ENCODE results near the gene PPIA. TPM values are rescaled to one million over a fixed set of nuclear protein-coding genes. Genes with fewer than 3 reads are reported as not detected.
"Not testable (repeated sequence)": the region's sequence is repeated elsewhere in the genome, so short reads cannot be mapped to it uniquely, and the experiment has no call there.

PPIA gene
- polyA plus RNA-seq, 3 donors = 1,614 to 2,276 (median 2,037) TPM

DNA sequence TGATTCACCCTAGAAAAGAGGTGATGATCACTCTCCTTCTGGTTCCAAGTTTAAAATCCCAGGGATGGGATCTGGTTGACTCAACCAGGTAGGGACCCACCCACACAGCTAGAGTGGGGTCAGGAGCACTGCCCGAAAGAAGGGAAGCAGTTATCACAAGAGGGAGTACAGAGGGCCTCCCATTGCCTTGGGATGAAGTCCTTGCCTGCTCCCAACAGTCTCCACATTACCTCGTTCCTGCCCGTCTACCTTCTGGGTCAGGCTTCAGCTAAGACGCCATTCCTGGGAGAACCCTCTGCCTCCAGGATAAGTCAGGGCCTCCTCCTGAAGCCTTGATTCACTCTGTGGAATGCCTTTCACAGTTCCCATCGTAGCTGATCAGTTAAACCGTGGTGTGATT, 24.0 kb upstream of the PPIA start:
- no peaks in the 10 kb centered on the region for H3K27me3 ChIP-seq (ENCODE audit: control insufficient read depth in 2 of 2, insufficient read depth in 2 of 2, low read length in 2 of 2)
- Mint-ChIP-seq H3K27ac (no peak overlapping the region), H3K36me3 (peaks cover 6 to 9% of the 10 kb centered on the region in 2 donors), H3K4me3 (no peak overlapping the region), H3K9me3 (peaks cover 0 to 2% (median 0%) of the 10 kb centered on the region in 7 donors), H3K4me1 (peaks cover 40% of the 10 kb centered on the region), H3K27me3 (ENCODE audit: low read depth in 3 of 3) (peaks cover 10 to 16% (median 10%) of the 10 kb centered on the region in 3 donors)
- no peak overlapping the region for H2AFZ ChIP-seq (ENCODE audit: insufficient read depth, low read depth, low read length, poor library complexity, severe bottlenecking)
- H3K27ac ChIP-seq (ENCODE audit: low read depth in 1 of 2, low read length in 2 of 2) = no peak overlapping the region
- TF ChIP-seq, protein P1, sequence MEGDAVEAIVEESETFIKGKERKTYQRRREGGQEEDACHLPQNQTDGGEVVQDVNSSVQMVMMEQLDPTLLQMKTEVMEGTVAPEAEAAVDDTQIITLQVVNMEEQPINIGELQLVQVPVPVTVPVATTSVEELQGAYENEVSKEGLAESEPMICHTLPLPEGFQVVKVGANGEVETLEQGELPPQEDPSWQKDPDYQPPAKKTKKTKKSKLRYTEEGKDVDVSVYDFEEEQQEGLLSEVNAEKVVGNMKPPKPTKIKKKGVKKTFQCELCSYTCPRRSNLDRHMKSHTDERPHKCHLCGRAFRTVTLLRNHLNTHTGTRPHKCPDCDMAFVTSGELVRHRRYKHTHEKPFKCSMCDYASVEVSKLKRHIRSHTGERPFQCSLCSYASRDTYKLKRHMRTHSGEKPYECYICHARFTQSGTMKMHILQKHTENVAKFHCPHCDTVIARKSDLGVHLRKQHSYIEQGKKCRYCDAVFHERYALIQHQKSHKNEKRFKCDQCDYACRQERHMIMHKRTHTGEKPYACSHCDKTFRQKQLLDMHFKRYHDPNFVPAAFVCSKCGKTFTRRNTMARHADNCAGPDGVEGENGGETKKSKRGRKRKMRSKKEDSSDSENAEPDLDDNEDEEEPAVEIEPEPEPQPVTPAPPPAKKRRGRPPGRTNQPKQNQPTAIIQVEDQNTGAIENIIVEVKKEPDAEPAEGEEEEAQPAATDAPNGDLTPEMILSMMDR (IDR thresholded peaks at IDR 0.05) = no peak
- DNase-seq = no peak
- H3K79me2 ChIP-seq (ENCODE audit: insufficient read depth, low read length) = no peaks in the 10 kb centered on the region
- H3K36me3 ChIP-seq (replicated peaks in 1 of 2; ENCODE audit: control insufficient read depth in 1 of 2, insufficient read depth in 2 of 2, low read length in 2 of 2) = peaks cover 4 to 7% of the 10 kb centered on the region in 2 donors
- H3K9me3 ChIP-seq (replicated peaks in 1 of 2; ENCODE audit: control insufficient read depth in 1 of 2, insufficient read depth in 1 of 2, low read length in 2 of 2) = no peaks in the 10 kb centered on the region
- intact Hi-C loops (cut with micrococcal nuclease) = no loop called here
- no peak overlapping the region for H3K9ac ChIP-seq (ENCODE audit: insufficient read depth, low read length, poor library complexity, severe bottlenecking)
- WGBS (ENCODE audit: insufficient coverage) = 82% methylated on average over 4 of the region's 6 CpGs
- H4K20me1 ChIP-seq (ENCODE audit: insufficient read depth, low read length) = no peaks in the 10 kb centered on the region
- no peak overlapping the region for H3K4me2 ChIP-seq (replicated peaks; ENCODE audit: extremely low read depth, low read length, poor library complexity, severe bottlenecking)
- H3K4me3 ChIP-seq (replicated peaks in 1 of 3; ENCODE audit: low read depth in 2 of 3, low read length in 3 of 3) = no peak overlapping the region
- H3K4me1 ChIP-seq (ENCODE audit: control insufficient read depth in 1 of 2, insufficient read depth in 2 of 2, low read length in 2 of 2) = peaks cover 35 to 37% of the 10 kb centered on the region in 2 donors

DNA sequence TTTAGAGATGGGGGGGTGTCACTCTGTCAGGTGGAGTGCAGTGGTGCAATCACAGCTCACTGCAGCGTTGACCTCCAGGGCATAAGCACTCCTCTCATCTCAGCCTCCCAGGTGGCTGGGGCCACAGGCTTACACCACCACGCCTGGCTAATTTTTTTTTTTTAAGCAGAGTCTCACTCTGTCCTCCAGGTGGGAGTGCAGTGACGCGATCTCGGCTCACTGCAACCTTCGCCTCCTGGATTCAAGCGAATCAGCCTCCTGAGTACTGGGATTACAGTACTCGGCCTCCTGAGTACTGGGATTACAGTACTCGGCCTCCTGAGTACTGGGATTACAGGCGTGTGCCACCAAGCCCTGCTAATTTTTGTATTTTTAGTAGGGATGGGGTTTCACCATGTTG, 23.6 kb upstream of the PPIA start:
- Histone ChIP-seq H3K9ac (ENCODE audit: insufficient read depth, low read length, poor library complexity, severe bottlenecking) (no peak overlapping the region), H3K79me2 (ENCODE audit: insufficient read depth, low read length) (no peaks in the 10 kb centered on the region), H3K27me3 (ENCODE audit: control insufficient read depth in 2 of 2, insufficient read depth in 2 of 2, low read length in 2 of 2) (no peaks in the 10 kb centered on the region), H4K20me1 (ENCODE audit: insufficient read depth, low read length) (no peaks in the 10 kb centered on the region), H3K4me1 (ENCODE audit: control insufficient read depth in 1 of 2, insufficient read depth in 2 of 2, low read length in 2 of 2) (peaks cover 31 to 33% of the 10 kb centered on the region in 2 donors), H3K36me3 (replicated peaks in 1 of 2; ENCODE audit: control insufficient read depth in 1 of 2, insufficient read depth in 2 of 2, low read length in 2 of 2) (peaks cover 0 to 2% of the 10 kb centered on the region in 2 donors), H3K9me3 (replicated peaks in 1 of 2; ENCODE audit: control insufficient read depth in 1 of 2, insufficient read depth in 1 of 2, low read length in 2 of 2) (no peaks in the 10 kb centered on the region), H2AFZ (ENCODE audit: insufficient read depth, low read depth, low read length, poor library complexity, severe bottlenecking) (no peak overlapping the region), H3K27ac (ENCODE audit: low read depth in 1 of 2, low read length in 2 of 2) (no peak overlapping the region), H3K4me2 (replicated peaks; ENCODE audit: extremely low read depth, low read length, poor library complexity, severe bottlenecking) (no peak overlapping the region), H3K4me3 (replicated peaks in 1 of 3; ENCODE audit: low read depth in 2 of 3, low read length in 3 of 3) (no peak overlapping the region)
- peaks cover 0 to 2% (median 0%) of the 10 kb centered on the region in 7 donors for H3K9me3 Mint-ChIP-seq
- H3K4me3 Mint-ChIP-seq = no peak overlapping the region
- WGBS (ENCODE audit: insufficient coverage) = 90% methylated on average over 8 of the region's 10 CpGs
- TF ChIP-seq, protein P1 (IDR thresholded peaks at IDR 0.05) = no peak
- DNase-seq = no peak
- peaks cover 2 to 5% of the 10 kb centered on the region in 2 donors for H3K36me3 Mint-ChIP-seq
- H3K27me3 Mint-ChIP-seq (ENCODE audit: low read depth in 3 of 3) = peaks cover 9 to 15% (median 10%) of the 10 kb centered on the region in 3 donors
- intact Hi-C loops (cut with micrococcal nuclease) = no loop called here
- H3K27ac Mint-ChIP-seq = no peak overlapping the region
- H3K4me1 Mint-ChIP-seq = peaks cover 35% of the 10 kb centered on the region

DNA sequence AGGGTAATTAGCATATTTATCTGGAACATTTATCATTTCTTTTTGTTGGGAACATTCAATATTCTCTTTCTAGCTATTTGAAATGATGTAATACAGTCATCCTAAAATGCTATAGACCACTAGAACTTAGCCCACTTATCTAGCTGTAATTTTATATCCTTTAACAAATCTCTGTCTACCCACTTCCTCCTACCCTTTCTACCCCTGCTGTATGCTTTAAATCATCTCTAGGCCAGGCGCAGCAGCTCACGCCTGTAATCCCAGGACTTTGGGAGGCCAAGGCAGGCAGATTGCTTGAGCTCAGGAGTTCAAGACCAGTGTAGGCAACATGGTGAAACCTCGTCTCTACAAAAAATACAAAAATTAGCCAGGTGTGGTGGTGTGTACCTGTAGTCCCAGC, 22.0 kb upstream of the PPIA start:
- H3K4me2 ChIP-seq (replicated peaks; ENCODE audit: extremely low read depth, low read length, poor library complexity, severe bottlenecking); H3K9ac ChIP-seq (ENCODE audit: insufficient read depth, low read length, poor library complexity, severe bottlenecking); H2AFZ ChIP-seq (ENCODE audit: insufficient read depth, low read depth, low read length, poor library complexity, severe bottlenecking); H3K9me3 ChIP-seq (replicated peaks in 1 of 2; ENCODE audit: control insufficient read depth in 1 of 2, insufficient read depth in 1 of 2, low read length in 2 of 2); H4K20me1 ChIP-seq (ENCODE audit: insufficient read depth, low read length); intact Hi-C loops (cut with micrococcal nuclease); H3K4me3 ChIP-seq (replicated peaks in 1 of 3; ENCODE audit: low read depth in 2 of 3, low read length in 3 of 3); H3K36me3 ChIP-seq (replicated peaks in 1 of 2; ENCODE audit: control insufficient read depth in 1 of 2, insufficient read depth in 2 of 2, low read length in 2 of 2); DNase-seq; H3K36me3 Mint-ChIP-seq; H3K27ac ChIP-seq (ENCODE audit: low read depth in 1 of 2, low read length in 2 of 2); H3K27me3 ChIP-seq (ENCODE audit: control insufficient read depth in 2 of 2, insufficient read depth in 2 of 2, low read length in 2 of 2); H3K79me2 ChIP-seq (ENCODE audit: insufficient read depth, low read length); H3K4me3 Mint-ChIP-seq; H3K27ac Mint-ChIP-seq; H3K9me3 Mint-ChIP-seq: not testable (repeated sequence)
- WGBS (ENCODE audit: insufficient coverage) = 100% methylated on average over 1 of the region's 3 CpGs
- peaks cover 8 to 16% (median 10%) of the 10 kb centered on the region in 3 donors for H3K27me3 Mint-ChIP-seq (ENCODE audit: low read depth in 3 of 3)
- H3K4me1 ChIP-seq (ENCODE audit: control insufficient read depth in 1 of 2, insufficient read depth in 2 of 2, low read length in 2 of 2) = peaks cover 15 to 16% of the 10 kb centered on the region in 2 donors
- H3K4me1 Mint-ChIP-seq = peaks cover 19% of the 10 kb centered on the region
